ENCODE data around the gene SDR39U1.

SDR39U1 gene

DNA sequence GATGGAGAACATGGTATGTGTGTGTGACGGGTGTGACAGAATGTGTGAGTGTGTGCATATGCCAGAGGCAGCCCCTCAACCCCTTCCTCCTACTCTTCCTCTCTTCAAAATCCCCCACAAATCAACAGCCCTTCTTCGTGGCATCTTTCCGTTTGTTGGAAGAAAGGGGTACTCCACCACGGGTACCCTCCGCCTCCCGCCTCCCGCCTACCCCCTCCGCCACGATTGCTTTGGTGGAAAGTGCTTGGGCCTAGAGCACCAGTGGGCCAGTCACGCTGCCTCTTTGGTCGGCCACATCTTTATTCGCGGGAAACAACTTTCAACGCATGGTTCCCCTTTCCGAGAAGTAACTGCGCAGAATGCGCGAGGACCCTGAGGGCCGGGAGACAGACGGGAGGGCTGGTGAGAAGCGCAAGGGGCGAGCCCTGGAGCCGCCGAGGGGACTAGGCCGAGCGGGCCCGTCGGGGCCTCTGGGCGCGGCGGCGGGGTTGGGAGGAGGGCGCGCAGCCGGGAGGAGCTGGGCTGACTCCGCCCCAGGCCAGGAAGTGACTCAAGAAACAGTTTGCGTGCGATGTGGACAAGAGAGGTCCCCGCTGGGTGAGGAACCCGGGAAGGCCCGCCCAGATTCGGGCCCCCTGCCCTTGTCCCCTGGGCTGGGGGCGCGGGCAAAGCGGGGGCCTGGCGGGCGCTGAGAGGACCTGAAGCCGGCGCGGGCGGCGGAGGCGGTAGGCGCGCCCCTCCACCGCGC is 13.0 kb downstream of the SDR39U1 start, which contains the start of the genes CBLN3 and KHNYN (continued):
- TF ChIP-seq, protein P1, sequence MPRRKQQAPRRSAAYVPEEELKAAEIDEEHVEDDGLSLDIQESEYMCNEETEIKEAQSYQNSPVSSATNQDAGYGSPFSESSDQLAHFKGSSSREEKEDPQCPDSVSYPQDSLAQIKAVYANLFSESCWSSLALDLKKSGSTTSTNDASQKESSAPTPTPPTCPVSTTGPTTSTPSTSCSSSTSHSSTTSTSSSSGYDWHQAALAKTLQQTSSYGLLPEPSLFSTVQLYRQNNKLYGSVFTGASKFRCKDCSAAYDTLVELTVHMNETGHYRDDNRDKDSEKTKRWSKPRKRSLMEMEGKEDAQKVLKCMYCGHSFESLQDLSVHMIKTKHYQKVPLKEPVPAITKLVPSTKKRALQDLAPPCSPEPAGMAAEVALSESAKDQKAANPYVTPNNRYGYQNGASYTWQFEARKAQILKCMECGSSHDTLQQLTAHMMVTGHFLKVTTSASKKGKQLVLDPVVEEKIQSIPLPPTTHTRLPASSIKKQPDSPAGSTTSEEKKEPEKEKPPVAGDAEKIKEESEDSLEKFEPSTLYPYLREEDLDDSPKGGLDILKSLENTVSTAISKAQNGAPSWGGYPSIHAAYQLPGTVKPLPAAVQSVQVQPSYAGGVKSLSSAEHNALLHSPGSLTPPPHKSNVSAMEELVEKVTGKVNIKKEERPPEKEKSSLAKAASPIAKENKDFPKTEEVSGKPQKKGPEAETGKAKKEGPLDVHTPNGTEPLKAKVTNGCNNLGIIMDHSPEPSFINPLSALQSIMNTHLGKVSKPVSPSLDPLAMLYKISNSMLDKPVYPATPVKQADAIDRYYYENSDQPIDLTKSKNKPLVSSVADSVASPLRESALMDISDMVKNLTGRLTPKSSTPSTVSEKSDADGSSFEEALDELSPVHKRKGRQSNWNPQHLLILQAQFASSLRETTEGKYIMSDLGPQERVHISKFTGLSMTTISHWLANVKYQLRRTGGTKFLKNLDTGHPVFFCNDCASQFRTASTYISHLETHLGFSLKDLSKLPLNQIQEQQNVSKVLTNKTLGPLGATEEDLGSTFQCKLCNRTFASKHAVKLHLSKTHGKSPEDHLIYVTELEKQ (tag by site-specific recombination; IDR thresholded peaks at IDR 0.05; ENCODE audit: borderline replicate concordance): no peak
- no peak for TF ChIP-seq ZNF404 (tag by site-specific recombination; IDR thresholded peaks at IDR 0.05)
- TF ChIP-seq ZNF416 (tag by site-specific recombination; IDR thresholded peaks at IDR 0.05): no peak
- no peak for TF ChIP-seq ZNF248 (tag by site-specific recombination; IDR thresholded peaks at IDR 0.05)
- TF ChIP-seq ZNF433 (tag by site-specific recombination; IDR thresholded peaks at IDR 0.05; ENCODE audit: low read depth): no peak
- TF ChIP-seq, protein P2, sequence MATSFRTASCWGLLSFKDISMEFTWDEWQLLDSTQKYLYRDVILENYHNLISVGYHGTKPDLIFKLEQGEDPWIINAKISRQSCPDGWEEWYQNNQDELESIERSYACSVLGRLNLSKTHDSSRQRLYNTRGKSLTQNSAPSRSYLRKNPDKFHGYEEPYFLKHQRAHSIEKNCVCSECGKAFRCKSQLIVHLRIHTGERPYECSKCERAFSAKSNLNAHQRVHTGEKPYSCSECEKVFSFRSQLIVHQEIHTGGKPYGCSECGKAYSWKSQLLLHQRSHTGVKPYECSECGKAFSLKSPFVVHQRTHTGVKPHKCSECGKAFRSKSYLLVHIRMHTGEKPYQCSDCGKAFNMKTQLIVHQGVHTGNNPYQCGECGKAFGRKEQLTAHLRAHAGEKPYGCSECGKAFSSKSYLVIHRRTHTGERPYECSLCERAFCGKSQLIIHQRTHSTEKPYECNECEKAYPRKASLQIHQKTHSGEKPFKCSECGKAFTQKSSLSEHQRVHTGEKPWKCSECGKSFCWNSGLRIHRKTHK (tag by site-specific recombination; IDR thresholded peaks at IDR 0.05): no peak
- TF ChIP-seq ZNF335 (tag by site-specific recombination; conservative IDR thresholded peaks at IDR 0.05): no peak; the same call in 1 of the 2 replicates
- TF ChIP-seq ZNF2 (tag by site-specific recombination; IDR thresholded peaks at IDR 0.05): 0 out of 2 replicates have a peak, but pooled peaks have one; percentile 26
- no peak for TF ChIP-seq ZNF48 (tag by site-specific recombination; IDR thresholded peaks at IDR 0.05)
- TF ChIP-seq ZNF138 (tag by site-specific recombination; IDR thresholded peaks at IDR 0.05; ENCODE audit: borderline replicate concordance): no peak
- no peak for TF ChIP-seq ZBTB21 (tag by site-specific recombination; IDR thresholded peaks at IDR 0.05)
- no peak for TF ChIP-seq ZNF555 (tag by site-specific recombination; conservative IDR thresholded peaks at IDR 0.05)
- TF ChIP-seq, protein P3, sequence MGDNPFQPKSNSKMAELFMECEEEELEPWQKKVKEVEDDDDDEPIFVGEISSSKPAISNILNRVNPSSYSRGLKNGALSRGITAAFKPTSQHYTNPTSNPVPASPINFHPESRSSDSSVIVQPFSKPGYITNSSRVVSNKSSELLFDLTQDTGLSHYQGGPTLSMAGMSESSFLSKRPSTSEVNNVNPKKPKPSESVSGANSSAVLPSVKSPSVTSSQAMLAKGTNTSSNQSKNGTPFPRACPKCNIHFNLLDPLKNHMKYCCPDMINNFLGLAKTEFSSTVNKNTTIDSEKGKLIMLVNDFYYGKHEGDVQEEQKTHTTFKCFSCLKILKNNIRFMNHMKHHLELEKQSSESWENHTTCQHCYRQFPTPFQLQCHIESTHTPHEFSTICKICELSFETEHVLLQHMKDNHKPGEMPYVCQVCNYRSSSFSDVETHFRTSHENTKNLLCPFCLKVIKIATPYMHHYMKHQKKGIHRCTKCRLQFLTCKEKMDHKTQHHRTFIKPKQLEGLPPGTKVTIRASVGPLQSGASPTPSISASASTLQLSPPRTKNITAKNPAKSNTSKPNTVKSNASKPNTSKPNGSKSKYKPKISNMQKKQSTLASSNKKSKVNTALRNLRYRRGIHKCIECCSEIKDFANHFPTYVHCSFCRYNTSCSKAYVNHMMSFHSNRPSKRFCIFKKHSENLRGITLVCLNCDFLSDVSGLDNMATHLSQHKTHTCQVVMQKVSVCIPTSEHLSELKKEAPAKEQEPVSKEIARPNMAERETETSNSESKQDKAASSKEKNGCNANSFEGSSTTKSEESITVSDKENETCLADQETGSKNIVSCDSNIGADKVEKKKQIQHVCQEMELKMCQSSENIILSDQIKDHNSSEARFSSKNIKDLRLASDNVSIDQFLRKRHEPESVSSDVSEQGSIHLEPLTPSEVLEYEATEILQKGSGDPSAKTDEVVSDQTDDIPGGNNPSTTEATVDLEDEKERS (tag by site-specific recombination; IDR thresholded peaks at IDR 0.05): no peak
- no peak for TF ChIP-seq KLF16 (tag by site-specific recombination; IDR thresholded peaks at IDR 0.05)
- TF ChIP-seq, protein P4, sequence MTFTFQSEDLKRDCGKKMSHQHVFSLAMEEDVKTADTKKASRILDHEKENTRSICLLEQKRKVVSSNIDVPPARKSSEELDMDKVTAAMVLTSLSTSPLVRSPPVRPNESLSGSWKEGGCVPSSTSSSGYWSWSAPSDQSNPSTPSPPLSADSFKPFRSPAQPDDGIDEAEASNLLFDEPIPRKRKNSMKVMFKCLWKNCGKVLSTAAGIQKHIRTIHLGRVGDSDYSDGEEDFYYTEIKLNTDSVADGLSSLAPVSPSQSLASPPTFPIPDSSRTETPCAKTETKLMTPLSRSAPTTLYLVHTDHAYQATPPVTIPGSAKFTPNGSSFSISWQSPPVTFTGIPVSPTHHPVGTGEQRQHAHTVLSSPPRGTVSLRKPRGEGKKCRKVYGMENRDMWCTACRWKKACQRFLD (tag by site-specific recombination; IDR thresholded peaks at IDR 0.05): no peak
- TF ChIP-seq ZNF473 (tag by site-specific recombination; IDR thresholded peaks at IDR 0.05): no peak
- TF ChIP-seq KLF10 (tag by site-specific recombination; IDR thresholded peaks at IDR 0.05): peak; percentile 69; the same call in 1 of the 2 replicates
- TF ChIP-seq GLI4 (tag by site-specific recombination; IDR thresholded peaks at IDR 0.05): no peak
- TF ChIP-seq SALL2 (tag by site-specific recombination; IDR thresholded peaks at IDR 0.05; ENCODE audit: borderline replicate concordance): no peak
- TF ChIP-seq GLIS1 (tag by site-specific recombination; IDR thresholded peaks at IDR 0.05): no peak; the same call in none of the 2 replicates
- no peak for TF ChIP-seq KLF9 (tag by site-specific recombination; IDR thresholded peaks at IDR 0.05; ENCODE audit: low read depth)
- peak; percentile 54 for TF ChIP-seq ZNF341 (tag by site-specific recombination; IDR thresholded peaks at IDR 0.05; ENCODE audit: low read depth)
- no peak for TF ChIP-seq ZNF514 (tag by site-specific recombination; IDR thresholded peaks at IDR 0.05)
- no peak for TF ChIP-seq ZNF146 (tag by site-specific recombination; IDR thresholded peaks at IDR 0.05)
- no peak for TF ChIP-seq ZNF670 (tag by site-specific recombination; IDR thresholded peaks at IDR 0.05; ENCODE audit: low read depth)
- TF ChIP-seq ZNF701 (tag by site-specific recombination; IDR thresholded peaks at IDR 0.05): no peak
- TF ChIP-seq, protein P5, sequence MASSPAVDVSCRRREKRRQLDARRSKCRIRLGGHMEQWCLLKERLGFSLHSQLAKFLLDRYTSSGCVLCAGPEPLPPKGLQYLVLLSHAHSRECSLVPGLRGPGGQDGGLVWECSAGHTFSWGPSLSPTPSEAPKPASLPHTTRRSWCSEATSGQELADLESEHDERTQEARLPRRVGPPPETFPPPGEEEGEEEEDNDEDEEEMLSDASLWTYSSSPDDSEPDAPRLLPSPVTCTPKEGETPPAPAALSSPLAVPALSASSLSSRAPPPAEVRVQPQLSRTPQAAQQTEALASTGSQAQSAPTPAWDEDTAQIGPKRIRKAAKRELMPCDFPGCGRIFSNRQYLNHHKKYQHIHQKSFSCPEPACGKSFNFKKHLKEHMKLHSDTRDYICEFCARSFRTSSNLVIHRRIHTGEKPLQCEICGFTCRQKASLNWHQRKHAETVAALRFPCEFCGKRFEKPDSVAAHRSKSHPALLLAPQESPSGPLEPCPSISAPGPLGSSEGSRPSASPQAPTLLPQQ (tag by site-specific recombination; IDR thresholded peaks at IDR 0.05): no peak
- no peak for TF ChIP-seq ZSCAN23 (tag by site-specific recombination; IDR thresholded peaks at IDR 0.05)
- TF ChIP-seq ZNF140 (tag by site-specific recombination; IDR thresholded peaks at IDR 0.05): no peak
